Measurements from ENCODE around the gene SPG11. TPM values are rescaled to one million over a fixed set of nuclear protein-coding genes. Genes with fewer than 3 reads are reported as not detected.

Gene SPG11
- total and polyA plus RNA-seq, 9 of the 15 experiments (the other 6 are each of a cell fraction or from before 2014, with no cell fraction given) = 23.3 to 71.2 (median 45.6) TPM

- TF ChIP-seq, protein P1, sequence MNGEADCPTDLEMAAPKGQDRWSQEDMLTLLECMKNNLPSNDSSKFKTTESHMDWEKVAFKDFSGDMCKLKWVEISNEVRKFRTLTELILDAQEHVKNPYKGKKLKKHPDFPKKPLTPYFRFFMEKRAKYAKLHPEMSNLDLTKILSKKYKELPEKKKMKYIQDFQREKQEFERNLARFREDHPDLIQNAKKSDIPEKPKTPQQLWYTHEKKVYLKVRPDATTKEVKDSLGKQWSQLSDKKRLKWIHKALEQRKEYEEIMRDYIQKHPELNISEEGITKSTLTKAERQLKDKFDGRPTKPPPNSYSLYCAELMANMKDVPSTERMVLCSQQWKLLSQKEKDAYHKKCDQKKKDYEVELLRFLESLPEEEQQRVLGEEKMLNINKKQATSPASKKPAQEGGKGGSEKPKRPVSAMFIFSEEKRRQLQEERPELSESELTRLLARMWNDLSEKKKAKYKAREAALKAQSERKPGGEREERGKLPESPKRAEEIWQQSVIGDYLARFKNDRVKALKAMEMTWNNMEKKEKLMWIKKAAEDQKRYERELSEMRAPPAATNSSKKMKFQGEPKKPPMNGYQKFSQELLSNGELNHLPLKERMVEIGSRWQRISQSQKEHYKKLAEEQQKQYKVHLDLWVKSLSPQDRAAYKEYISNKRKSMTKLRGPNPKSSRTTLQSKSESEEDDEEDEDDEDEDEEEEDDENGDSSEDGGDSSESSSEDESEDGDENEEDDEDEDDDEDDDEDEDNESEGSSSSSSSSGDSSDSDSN (IDR thresholded peaks at IDR 0.05; ENCODE audit: borderline replicate concordance in 1 of 2, low read depth in 2 of 2, low read length in 2 of 2) = 0 out of 4 replicates have a peak, but pooled peaks have one; percentile 18 to 19
- TF ChIP-seq, protein P2, sequence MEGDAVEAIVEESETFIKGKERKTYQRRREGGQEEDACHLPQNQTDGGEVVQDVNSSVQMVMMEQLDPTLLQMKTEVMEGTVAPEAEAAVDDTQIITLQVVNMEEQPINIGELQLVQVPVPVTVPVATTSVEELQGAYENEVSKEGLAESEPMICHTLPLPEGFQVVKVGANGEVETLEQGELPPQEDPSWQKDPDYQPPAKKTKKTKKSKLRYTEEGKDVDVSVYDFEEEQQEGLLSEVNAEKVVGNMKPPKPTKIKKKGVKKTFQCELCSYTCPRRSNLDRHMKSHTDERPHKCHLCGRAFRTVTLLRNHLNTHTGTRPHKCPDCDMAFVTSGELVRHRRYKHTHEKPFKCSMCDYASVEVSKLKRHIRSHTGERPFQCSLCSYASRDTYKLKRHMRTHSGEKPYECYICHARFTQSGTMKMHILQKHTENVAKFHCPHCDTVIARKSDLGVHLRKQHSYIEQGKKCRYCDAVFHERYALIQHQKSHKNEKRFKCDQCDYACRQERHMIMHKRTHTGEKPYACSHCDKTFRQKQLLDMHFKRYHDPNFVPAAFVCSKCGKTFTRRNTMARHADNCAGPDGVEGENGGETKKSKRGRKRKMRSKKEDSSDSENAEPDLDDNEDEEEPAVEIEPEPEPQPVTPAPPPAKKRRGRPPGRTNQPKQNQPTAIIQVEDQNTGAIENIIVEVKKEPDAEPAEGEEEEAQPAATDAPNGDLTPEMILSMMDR (IDR thresholded peaks at IDR 0.05 in 2 of 3, conservative IDR thresholded peaks at IDR 0.05 in 1 of 3; ENCODE audit: insufficient read depth in 2 of 3, low read depth in 1 of 3, low read length in 3 of 3) = peak; percentile 91 to 98 (median 93)
- TF ChIP-seq, protein P3, sequence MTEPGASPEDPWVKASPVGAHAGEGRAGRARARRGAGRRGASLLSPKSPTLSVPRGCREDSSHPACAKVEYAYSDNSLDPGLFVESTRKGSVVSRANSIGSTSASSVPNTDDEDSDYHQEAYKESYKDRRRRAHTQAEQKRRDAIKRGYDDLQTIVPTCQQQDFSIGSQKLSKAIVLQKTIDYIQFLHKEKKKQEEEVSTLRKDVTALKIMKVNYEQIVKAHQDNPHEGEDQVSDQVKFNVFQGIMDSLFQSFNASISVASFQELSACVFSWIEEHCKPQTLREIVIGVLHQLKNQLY (CRISPR knock-in tag; conservative IDR thresholded peaks at IDR 0.05) = peak in 1 of 2 experiments; percentile 89; a peak in 1 of 4 replicates
- TF ChIP-seq PHF20 (IDR thresholded peaks at IDR 0.05; ENCODE audit: partially characterized antibody) = peak; percentile 67
- peak; percentile 62; the same call in 1 of the 2 replicates for TF ChIP-seq CREM (IDR thresholded peaks at IDR 0.05; ENCODE audit: low read depth)
- no peak for TF ChIP-seq SP2 (IDR thresholded peaks at IDR 0.05; ENCODE audit: extremely low read depth, low read depth, low read length, poor library complexity, severe bottlenecking)
- TF ChIP-seq JUND (IDR thresholded peaks at IDR 0.05; ENCODE audit: borderline replicate concordance, low read depth, low read length) = peak; percentile 65
- TF ChIP-seq JUND (tag; IDR thresholded peaks at IDR 0.05; ENCODE audit: borderline replicate concordance, low read depth, low read length) = peak; percentile 69; the same call in 1 of the 3 replicates
- TF ChIP-seq PRPF4 (IDR thresholded peaks at IDR 0.05; ENCODE audit: insufficient read depth, low read depth, low read length, poor library complexity, severe bottlenecking) = no peak
- no peak for TF ChIP-seq ZBTB1 (CRISPR knock-in tag; IDR thresholded peaks at IDR 0.05; ENCODE audit: borderline replicate concordance, low read depth)
- no peak; the same call in 1 of the 2 replicates for TF ChIP-seq NCOR1 (IDR thresholded peaks at IDR 0.05)
- TF ChIP-seq FOXJ3 (CRISPR knock-in tag; IDR thresholded peaks at IDR 0.05) = no peak
- peak; percentile 84 for TF ChIP-seq ARID2 (IDR thresholded peaks at IDR 0.05)
- no peak for TF ChIP-seq TRIM28 (IDR thresholded peaks at IDR 0.05)
- peak; percentile 79 for TF ChIP-seq ELF1 (tag; IDR thresholded peaks at IDR 0.05)
- peak; percentile 85 for TF ChIP-seq TFE3 (CRISPR knock-in tag; IDR thresholded peaks at IDR 0.05)
- TF ChIP-seq ZNF23 (CRISPR knock-in tag; IDR thresholded peaks at IDR 0.05) = no peak
- TF ChIP-seq, protein P4, sequence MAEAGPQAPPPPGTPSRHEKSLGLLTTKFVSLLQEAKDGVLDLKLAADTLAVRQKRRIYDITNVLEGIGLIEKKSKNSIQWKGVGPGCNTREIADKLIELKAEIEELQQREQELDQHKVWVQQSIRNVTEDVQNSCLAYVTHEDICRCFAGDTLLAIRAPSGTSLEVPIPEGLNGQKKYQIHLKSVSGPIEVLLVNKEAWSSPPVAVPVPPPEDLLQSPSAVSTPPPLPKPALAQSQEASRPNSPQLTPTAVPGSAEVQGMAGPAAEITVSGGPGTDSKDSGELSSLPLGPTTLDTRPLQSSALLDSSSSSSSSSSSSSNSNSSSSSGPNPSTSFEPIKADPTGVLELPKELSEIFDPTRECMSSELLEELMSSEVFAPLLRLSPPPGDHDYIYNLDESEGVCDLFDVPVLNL (CRISPR knock-in tag; IDR thresholded peaks at IDR 0.05; ENCODE audit: low read depth) = peak; percentile 88; the same call in 1 of the 2 replicates
Measured at GRCh38 chr15:44663410-44664308, at the start of gene SPG11 (continued).

Measured in K562 (cell line).